Natural killer cell (primary cell): ENCODE data around the gene SERGEF. TPM values are rescaled to one million over a fixed set of nuclear protein-coding genes. Genes with fewer than 3 reads are reported as not detected.
A peak's percentile ranks its signal among the peaks of the same experiment; 100 is the strongest.

Source experiments
- ATAC-seq, 3 donors: fragments of 150-1000 bp in 2 of 3; fragments of 200-7000 bp in 1 of 3; cut with Tn5 transposase; 1 replicate in 1 of 3; 2 replicates in 2 of 3; pipeline ENCODE4 v1.10.0; 2021; ENCODE audit warnings: mild to moderate bottlenecking in 2 of 3, moderate library complexity in 2 of 3
- DNase-seq, 2 donors: peaks; one replicate each; pipeline versions ENCODE4 v3.0.0 to v3.0.0-alpha.2; 2013 to 2021; ENCODE audit warnings: mixed read lengths in 1 of 2
- H3K27ac ChIP-seq: one replicate; pipeline ENCODE4 v1.5.1; 2013; ENCODE audit warnings: mild to moderate bottlenecking, low read length
- H3K27me3 ChIP-seq: one replicate; pipeline ENCODE4 v1.6.1; 2013; ENCODE audit warnings: low read length; ENCODE audit not compliant: control insufficient read depth, insufficient read depth
- H3K36me3 ChIP-seq: one replicate; pipeline ENCODE4 v1.6.1; 2013; ENCODE audit warnings: low read length; ENCODE audit not compliant: control insufficient read depth, insufficient read depth
- H3K4me1 ChIP-seq: one replicate; pipeline ENCODE4 v1.6.1; 2013; ENCODE audit warnings: low read length; ENCODE audit not compliant: control insufficient read depth, insufficient read depth
- H3K4me3 ChIP-seq: one replicate; pipeline ENCODE4 v1.5.1; 2013; ENCODE audit warnings: low read length
- H3K9me3 ChIP-seq: one replicate; pipeline ENCODE4 v1.6.1; 2013; ENCODE audit warnings: low read length; ENCODE audit not compliant: control insufficient read depth, insufficient read depth
- H3K27ac Mint-ChIP-seq, 2 donors: one replicate each; pipeline ENCODE4 v1.8.0; 2022; ENCODE audit warnings: mild to moderate bottlenecking in 2 of 2, mixed read lengths in 2 of 2, moderate library complexity in 1 of 2
- H3K27me3 Mint-ChIP-seq, 2 donors: one replicate each; pipeline ENCODE4 v1.8.0; 2022; ENCODE audit warnings: low read depth in 2 of 2, mixed read lengths in 2 of 2
- H3K36me3 Mint-ChIP-seq: one replicate; pipeline ENCODE4 v1.8.0; 2022; ENCODE audit warnings: mixed read lengths
- H3K4me1 Mint-ChIP-seq, 2 donors: one replicate each; pipeline ENCODE4 v1.8.0; 2022; ENCODE audit warnings: mixed read lengths in 2 of 2
- H3K4me3 Mint-ChIP-seq: one replicate; pipeline ENCODE4 v1.8.0; 2022; ENCODE audit warnings: mild to moderate bottlenecking, moderate library complexity, mixed read lengths
- H3K9me3 Mint-ChIP-seq, 2 donors: one replicate each; pipeline ENCODE4 v1.8.0; 2022; ENCODE audit warnings: mixed read lengths in 2 of 2
- WGBS: methylation state at CpG from one replicate; pipeline ENCODE4 v1.1.7; 2013; ENCODE audit warnings: missing lambda C conversion rate; ENCODE audit not compliant: insufficient coverage; 5-methylcytosine and 5-hydroxymethylcytosine counted together
- intact Hi-C: fragments of 100-400 bp; cut with micrococcal nuclease; formaldehyde crosslinking; loops from one replicate; pipeline ENCODE4 v1.14.2; 2022
- total RNA-seq, 4 donors: library from RNA; stranded (reverse); fragments of 120-200 nt in 1 of 4; gene quantifications; one replicate each; pipeline versions ENCODE4 v1.2.3 to v1.2.4, GENCODE V29; 2013 to 2022
- TF ChIP-seq, protein P1 (sequence below): fragments of 200-600 bp; IDR thresholded peaks from one replicate; pipeline ENCODE4 v1.8.0; 2022; ENCODE audit warnings: antibody characterized with exemption

The SERGEF gene
- total RNA-seq, 3 donors from 2014 or later (not counting 1 experiment from before 2014, with no cell fraction given) = 67.5 to 78.6 (median 69.4) TPM

GRCh38 chr11:17859552-17859951, 153.3 kb downstream of the SERGEF start:
- Histone ChIP-seq H3K9me3 (no peaks in the 10 kb centered on the region), H3K36me3 (no peaks in the 10 kb centered on the region), H3K4me3 (no peak overlapping the region), H3K4me1 (peaks cover 5% of the 10 kb centered on the region), H3K27me3 (no peaks in the 10 kb centered on the region), H3K27ac (no peak overlapping the region)
- TF ChIP-seq, protein P1, sequence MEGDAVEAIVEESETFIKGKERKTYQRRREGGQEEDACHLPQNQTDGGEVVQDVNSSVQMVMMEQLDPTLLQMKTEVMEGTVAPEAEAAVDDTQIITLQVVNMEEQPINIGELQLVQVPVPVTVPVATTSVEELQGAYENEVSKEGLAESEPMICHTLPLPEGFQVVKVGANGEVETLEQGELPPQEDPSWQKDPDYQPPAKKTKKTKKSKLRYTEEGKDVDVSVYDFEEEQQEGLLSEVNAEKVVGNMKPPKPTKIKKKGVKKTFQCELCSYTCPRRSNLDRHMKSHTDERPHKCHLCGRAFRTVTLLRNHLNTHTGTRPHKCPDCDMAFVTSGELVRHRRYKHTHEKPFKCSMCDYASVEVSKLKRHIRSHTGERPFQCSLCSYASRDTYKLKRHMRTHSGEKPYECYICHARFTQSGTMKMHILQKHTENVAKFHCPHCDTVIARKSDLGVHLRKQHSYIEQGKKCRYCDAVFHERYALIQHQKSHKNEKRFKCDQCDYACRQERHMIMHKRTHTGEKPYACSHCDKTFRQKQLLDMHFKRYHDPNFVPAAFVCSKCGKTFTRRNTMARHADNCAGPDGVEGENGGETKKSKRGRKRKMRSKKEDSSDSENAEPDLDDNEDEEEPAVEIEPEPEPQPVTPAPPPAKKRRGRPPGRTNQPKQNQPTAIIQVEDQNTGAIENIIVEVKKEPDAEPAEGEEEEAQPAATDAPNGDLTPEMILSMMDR = no peak
- H3K27ac Mint-ChIP-seq = no peak overlapping the region
- no peak for DNase-seq
- no peak for ATAC-seq
- no peaks in the 10 kb centered on the region for H3K9me3 Mint-ChIP-seq
- 100% methylated on average over 1 of the region's 2 CpGs for WGBS
- intact Hi-C loops = no loop called here
- H3K4me3 Mint-ChIP-seq = no peak overlapping the region
- H3K36me3 Mint-ChIP-seq = peaks cover 10% of the 10 kb centered on the region
- H3K4me1 Mint-ChIP-seq = peaks cover 31 to 40% of the 10 kb centered on the region in 2 donors
- H3K27me3 Mint-ChIP-seq = no peaks in the 10 kb centered on the region

GRCh38 chr11:17855531-17856290, 157.1 kb downstream of the SERGEF start:
- peaks cover 5% of the 10 kb centered on the region for H3K4me1 ChIP-seq
- peak overlapping the region in 1 of 2 donors; percentile 50 for H3K27ac Mint-ChIP-seq
- ATAC-seq (no peak), DNase-seq (no peak)
- H3K36me3 Mint-ChIP-seq = peaks cover 10% of the 10 kb centered on the region
- no peak overlapping the region for H3K27ac ChIP-seq
- H3K4me1 Mint-ChIP-seq = peaks cover 25 to 40% of the 10 kb centered on the region in 2 donors
- H3K27me3 ChIP-seq = no peaks in the 10 kb centered on the region
- 79% methylated on average over 4 of the region's 4 CpGs for WGBS
- H3K36me3 ChIP-seq = no peaks in the 10 kb centered on the region
- H3K4me3 Mint-ChIP-seq = no peak overlapping the region
- H3K9me3 ChIP-seq = no peaks in the 10 kb centered on the region
- H3K9me3 Mint-ChIP-seq = no peaks in the 10 kb centered on the region
- no peak overlapping the region for H3K4me3 ChIP-seq
- no peaks in the 10 kb centered on the region for H3K27me3 Mint-ChIP-seq
- TF ChIP-seq, protein P1 = no peak
- intact Hi-C loops = no loop called here

GRCh38 chr11:17853280-17853679, 159.6 kb downstream of the SERGEF start:
- H3K9me3 Mint-ChIP-seq = no peaks in the 10 kb centered on the region
- peaks cover 21 to 27% of the 10 kb centered on the region in 2 donors for H3K4me1 Mint-ChIP-seq
- 97% methylated on average over 4 of the region's 4 CpGs for WGBS
- H3K36me3 Mint-ChIP-seq = peaks cover 10% of the 10 kb centered on the region
- ATAC-seq = no peak
- Histone ChIP-seq H3K4me1 (peaks cover 5% of the 10 kb centered on the region), H3K36me3 (peaks cover 5% of the 10 kb centered on the region), H3K27ac (no peak overlapping the region), H3K4me3 (no peak overlapping the region), H3K27me3 (no peaks in the 10 kb centered on the region), H3K9me3 (no peaks in the 10 kb centered on the region)
- no peaks in the 10 kb centered on the region for H3K27me3 Mint-ChIP-seq
- TF ChIP-seq, protein P1 = no peak
- no peak overlapping the region for H3K27ac Mint-ChIP-seq
- intact Hi-C loops = no loop called here
- DNase-seq = no peak
- H3K4me3 Mint-ChIP-seq = no peak overlapping the region
